Mononuclear cell (primary cell): ENCODE results near the gene MTCP1. TPM values are rescaled to one million over a fixed set of nuclear protein-coding genes. Genes with fewer than 3 reads are reported as not detected.

Source experiments
- H3K27me3 ChIP-seq: 2 replicates; pipeline ENCODE4 v1.6.0; 2011; ENCODE audit warnings: low read length, control low read depth; ENCODE audit not compliant: insufficient read depth
- H3K4me1 ChIP-seq: 2 replicates; pipeline ENCODE4 v1.5.1; 2011; ENCODE audit warnings: mild to moderate bottlenecking, low read length, control low read depth; ENCODE audit not compliant: insufficient read depth
- H3K4me3 ChIP-seq: 2 replicates; pipeline ENCODE4 v1.5.1; 2011; ENCODE audit warnings: mild to moderate bottlenecking, low read length, moderate library complexity
- H3K9me3 ChIP-seq: 2 replicates; pipeline ENCODE4 v1.5.1; 2011; ENCODE audit warnings: low read depth, mild to moderate bottlenecking, control low read depth, low read length
- total RNA-seq: library from RNA; depleted of rRNA; stranded (reverse); fragments of >200 nt; gene quantifications from one replicate; pipeline ENCODE4 v1.2.3, GENCODE V29; 2012

MTCP1 gene
- total RNA-seq: 3.9 TPM

DNA sequence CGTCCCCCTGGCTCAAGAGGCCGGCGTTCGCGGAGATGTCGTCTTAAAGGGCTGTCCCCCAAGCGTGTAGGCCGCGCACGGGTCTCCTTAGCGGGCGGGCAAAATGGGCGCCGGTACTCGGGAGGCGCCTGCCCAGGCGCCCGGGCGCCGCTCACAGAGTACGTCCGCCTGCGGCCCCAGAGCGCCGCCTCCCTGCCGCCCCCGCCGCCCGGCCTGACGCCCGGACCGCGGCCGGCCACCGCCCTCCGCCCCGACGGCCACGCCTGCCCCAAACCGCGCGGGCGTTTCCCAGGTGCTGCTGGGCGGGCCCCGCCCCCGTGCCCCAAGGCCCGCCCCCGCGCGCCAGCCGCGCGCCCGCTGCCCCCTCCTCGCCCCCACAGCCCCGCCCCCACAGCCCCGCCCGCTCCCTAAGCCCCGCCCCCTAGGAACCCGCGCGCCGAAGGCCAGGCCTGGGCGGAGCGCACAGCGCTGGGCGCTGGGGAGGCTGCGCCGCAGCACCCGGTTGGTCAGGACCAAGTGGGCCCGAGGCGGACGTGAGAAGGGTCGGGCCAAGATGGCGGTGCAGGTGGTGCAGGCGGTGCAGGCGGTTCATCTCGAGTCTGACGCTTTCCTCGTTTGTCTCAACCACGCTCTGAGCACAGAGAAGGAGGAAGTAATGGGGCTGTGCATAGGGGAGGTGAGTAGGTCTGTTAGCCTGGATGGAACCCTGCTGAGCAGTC is at the start of gene MTCP1, which contains the start of the genes BRCC3 and CMC4:
MTCP1 (minus strand) TSS at position 162 of the 719 bp plus-strand sequence. CDS start 5,126 bp downstream, outside the sequence.
BRCC3 (plus strand) TSS at position 534 of the 719 bp plus-strand sequence; CDS start at position 554, 20 bp downstream.
CMC4 (minus strand) TSS at position 162 of the 719 bp plus-strand sequence. CDS start 7,113 bp downstream, outside the sequence.
- no peaks in the 10 kb centered on the region for H3K9me3 ChIP-seq
- no peaks in the 10 kb centered on the region for H3K27me3 ChIP-seq
- H3K4me3 ChIP-seq: peak within 1 kb of the TSS; percentile 60
- H3K4me1 ChIP-seq: peaks cover 19% of the 10 kb centered on the region

GRCh38 chrX:155115174-155115819 is 44.4 kb upstream of the MTCP1 start:
- H3K4me1 ChIP-seq: no peaks in the 10 kb centered on the region
- H3K27me3 ChIP-seq: no peaks in the 10 kb centered on the region
- H3K4me3 ChIP-seq: no peak overlapping the region
- H3K9me3 ChIP-seq: no peaks in the 10 kb centered on the region

DNA sequence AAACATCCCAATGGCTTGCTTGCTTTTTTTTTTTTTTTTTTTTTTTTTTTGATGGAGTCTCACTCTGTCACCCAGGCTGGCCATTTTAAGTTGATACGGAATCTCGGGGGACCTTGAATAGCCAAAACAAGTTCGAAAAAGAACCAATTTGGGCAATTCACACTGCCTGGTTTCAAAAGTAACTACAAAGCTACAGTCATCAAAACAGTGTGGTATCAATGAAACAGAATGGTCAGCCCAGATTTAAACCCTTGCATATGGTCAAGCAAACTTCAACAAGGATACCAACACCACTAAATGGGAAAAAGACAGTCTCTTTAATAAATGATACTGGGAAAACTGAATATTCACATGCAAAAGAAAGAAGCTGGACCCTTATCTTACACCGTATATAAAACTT is 42.2 kb upstream of the MTCP1 start:
- Histone ChIP-seq H3K9me3 (no peaks in the 10 kb centered on the region), H3K4me3 (no peak overlapping the region), H3K27me3 (no peaks in the 10 kb centered on the region), H3K4me1 (no peaks in the 10 kb centered on the region)

GRCh38 chrX:155112171-155112570 is 41.2 kb upstream of the MTCP1 start:
- Histone ChIP-seq H3K9me3 (no peaks in the 10 kb centered on the region), H3K4me1 (no peaks in the 10 kb centered on the region), H3K4me3 (no peak overlapping the region), H3K27me3 (no peaks in the 10 kb centered on the region)

- H3K9me3 ChIP-seq: no peaks in the 10 kb centered on the region
- H3K4me3 ChIP-seq: no peak overlapping the region
- H3K4me1 ChIP-seq: no peaks in the 10 kb centered on the region
- no peaks in the 10 kb centered on the region for H3K27me3 ChIP-seq
Measured at GRCh38 chrX:155108427-155108826, 37.5 kb upstream of the MTCP1 start.

DNA sequence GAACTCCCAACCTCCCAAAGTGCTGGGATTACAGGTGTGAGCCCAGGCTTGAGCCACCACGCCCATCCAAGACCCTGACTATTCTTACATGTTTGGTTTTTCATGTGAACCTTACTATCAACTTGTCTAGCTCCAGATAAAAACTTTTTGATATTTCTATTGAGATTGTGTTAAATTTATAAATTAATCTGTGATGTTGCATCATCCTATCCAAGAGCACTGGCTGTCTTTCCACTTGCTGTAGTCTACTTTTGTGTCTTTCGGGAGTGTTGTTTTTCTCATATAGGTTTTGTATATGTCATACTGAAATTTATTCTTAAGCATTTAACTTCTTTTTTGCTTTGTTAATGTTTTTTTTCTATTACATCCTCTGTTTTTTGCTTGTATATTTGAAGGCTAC is 35.0 kb upstream of the MTCP1 start:
- Histone ChIP-seq H3K9me3 (no peaks in the 10 kb centered on the region), H3K4me3 (no peak overlapping the region), H3K4me1 (no peaks in the 10 kb centered on the region), H3K27me3 (no peaks in the 10 kb centered on the region)

DNA sequence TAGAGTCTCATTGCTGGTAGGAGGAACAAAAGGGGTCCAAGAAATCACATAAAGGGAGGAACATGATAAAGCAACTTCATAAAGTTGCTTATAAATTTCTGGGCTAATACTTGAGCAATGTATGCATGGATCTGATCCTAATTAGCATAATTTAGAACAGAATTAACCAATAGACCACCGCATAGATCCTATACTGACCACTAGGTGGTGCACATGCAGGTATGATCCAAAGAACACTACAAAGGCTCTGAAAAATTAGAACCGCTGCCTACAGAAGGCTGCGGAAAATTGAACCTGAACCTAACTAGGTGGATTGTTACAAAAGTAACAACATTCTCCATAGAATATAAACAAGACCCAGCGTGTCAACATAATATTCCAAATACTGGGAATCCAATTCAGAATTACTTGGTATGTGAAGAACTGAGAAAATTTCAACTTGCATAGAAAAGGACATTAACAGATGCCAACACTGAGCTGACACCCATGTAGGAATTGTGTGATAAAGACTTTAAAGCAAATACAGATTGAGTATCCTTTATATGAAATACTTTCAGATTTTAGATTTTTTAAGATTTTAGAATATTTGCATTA is 23.6 kb upstream of the MTCP1 start:
- H3K4me3 ChIP-seq: no peak overlapping the region
- no peaks in the 10 kb centered on the region for H3K9me3 ChIP-seq
- H3K4me1 ChIP-seq: no peaks in the 10 kb centered on the region
- H3K27me3 ChIP-seq: no peaks in the 10 kb centered on the region

DNA sequence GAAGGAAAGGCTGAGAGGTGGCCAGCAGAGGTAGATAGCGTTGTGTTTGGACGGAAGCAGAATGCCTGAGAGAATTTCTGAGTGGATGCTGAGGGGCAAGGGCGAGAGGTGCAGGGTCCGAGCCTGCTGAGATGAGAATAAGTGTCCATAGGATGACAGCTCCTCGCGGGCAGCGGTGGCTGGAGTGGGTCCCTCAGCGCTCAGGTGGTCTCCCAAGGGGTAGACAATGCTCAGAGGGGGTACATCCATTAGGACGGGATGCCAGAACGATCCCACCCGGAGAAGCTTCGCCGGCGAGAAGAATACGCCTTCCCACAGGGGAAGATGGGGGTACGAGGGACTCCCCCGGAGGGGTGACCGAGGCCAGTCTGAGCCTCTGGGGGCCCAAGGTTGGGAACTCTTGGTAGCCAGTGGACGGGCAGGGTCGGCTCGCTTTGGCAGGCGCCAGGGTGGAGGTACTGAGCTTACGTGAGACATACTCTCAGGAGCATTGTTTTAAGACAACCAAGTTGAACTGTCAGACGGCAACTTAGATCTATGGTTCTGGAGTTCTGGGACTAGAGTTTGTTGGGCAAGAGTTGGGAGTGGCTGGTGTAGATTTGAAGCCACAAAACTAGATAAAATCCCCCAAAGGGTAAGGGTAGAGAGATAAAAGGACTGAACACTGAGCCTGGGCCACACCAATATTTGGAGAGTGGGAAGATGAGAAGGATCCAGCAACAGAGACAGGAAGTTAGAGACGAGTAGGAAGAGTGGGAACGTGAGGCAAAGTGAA is 16.2 kb upstream of the MTCP1 start:
- H3K4me1 ChIP-seq: no peaks in the 10 kb centered on the region
- H3K4me3 ChIP-seq: no peak overlapping the region
- no peaks in the 10 kb centered on the region for H3K9me3 ChIP-seq
- no peaks in the 10 kb centered on the region for H3K27me3 ChIP-seq

- Histone ChIP-seq H3K4me3 (no peak overlapping the region), H3K9me3 (no peaks in the 10 kb centered on the region), H3K4me1 (no peaks in the 10 kb centered on the region), H3K27me3 (no peaks in the 10 kb centered on the region)
Measured at GRCh38 chrX:155086202-155086840, 15.4 kb upstream of the MTCP1 start.

GRCh38 chrX:155071694-155072280 is 851 bp upstream of the MTCP1 start:
- Histone ChIP-seq H3K4me1 (peaks cover 19% of the 10 kb centered on the region), H3K27me3 (no peaks in the 10 kb centered on the region), H3K9me3 (no peaks in the 10 kb centered on the region), H3K4me3 (peak overlapping the region; percentile 60)

DNA sequence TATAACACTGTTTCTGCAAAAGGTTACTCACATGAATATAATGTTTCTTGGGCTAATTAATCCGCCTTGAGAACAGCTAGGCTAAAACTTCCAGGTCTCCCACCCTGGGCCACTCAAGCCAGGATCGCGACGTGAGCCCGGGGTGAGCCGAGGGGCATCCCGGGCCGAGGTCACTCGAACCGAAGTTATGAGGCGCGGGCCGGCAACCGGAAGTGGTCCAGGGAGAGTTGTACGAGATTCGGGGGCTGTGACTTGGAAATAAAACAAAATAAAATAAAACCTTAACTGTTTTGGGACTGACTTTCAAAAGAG is 317 bp downstream of the MTCP1 start:
- Histone ChIP-seq H3K4me1 (peaks cover 19% of the 10 kb centered on the region), H3K9me3 (no peaks in the 10 kb centered on the region)

DNA sequence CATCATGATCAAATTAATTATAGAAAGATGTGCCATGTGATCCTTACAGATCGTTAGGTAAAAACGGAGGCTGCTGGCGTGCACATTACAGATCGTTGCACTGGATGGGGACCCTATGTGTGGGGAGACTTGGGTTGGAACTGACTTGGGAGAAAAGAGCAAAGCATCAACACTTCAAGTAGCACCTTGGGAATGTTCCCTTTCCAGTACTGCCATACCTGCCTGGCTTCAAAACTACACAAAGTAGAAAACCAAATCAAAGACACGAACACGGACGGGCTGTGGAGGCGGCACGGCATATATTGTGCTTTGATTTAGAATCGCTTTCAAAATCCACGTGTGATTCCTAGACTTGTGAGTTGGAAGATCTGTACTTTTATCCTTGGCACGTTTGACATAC is 898 bp downstream of the MTCP1 start:
- Histone ChIP-seq H3K27me3 (no peaks in the 10 kb centered on the region), H3K4me3 (peak overlapping the region; percentile 60), H3K4me1 (peaks cover 19% of the 10 kb centered on the region), H3K9me3 (no peaks in the 10 kb centered on the region)

More for the DNA sequence above, 317 bp downstream of the MTCP1 start:
- H3K27me3 ChIP-seq: no peaks in the 10 kb centered on the region
- H3K4me3 ChIP-seq: peak overlapping the region; percentile 60

DNA sequence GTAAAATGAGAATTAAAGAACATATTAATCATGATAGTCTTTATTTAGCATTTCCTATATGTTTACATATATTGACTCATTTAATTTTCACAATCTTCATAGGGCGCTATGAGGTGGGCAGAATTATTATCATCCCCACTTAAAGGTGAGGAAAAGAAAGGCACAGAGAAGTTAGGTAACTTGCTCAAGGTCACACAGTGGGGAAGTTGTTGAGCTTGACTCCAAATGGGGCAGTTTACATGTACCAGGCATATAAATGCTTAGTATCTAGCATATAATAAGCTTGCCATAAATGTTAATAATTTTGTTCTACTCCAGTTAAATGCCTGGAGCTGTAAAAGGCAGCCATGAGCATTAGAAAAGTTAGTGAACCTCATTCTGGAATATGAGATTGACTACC is 1.5 kb downstream of the MTCP1 start:
- Histone ChIP-seq H3K9me3 (no peaks in the 10 kb centered on the region), H3K27me3 (no peaks in the 10 kb centered on the region), H3K4me3 (no peak overlapping the region), H3K4me1 (peaks cover 19% of the 10 kb centered on the region)

DNA sequence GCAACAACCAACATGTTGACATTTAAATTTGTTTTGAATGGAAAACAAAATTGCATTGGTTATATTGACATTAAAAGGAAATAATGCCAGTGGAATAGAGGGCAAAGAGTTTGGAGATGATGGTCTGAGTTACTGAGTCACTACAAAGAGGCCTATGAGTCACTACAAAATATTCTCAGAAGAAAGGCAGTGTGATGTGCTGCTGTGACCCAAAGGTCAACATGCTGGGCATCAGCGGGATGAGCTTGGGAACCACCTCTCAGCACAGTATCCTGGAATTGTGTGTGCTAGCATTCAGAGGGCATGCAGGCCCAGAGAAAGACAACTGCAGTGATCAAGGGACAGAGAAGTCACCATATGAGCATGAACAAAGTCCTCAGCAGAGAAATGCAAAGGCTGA is 2.8 kb downstream of the MTCP1 start:
- Histone ChIP-seq H3K9me3 (no peaks in the 10 kb centered on the region), H3K27me3 (no peaks in the 10 kb centered on the region), H3K4me3 (no peak overlapping the region), H3K4me1 (peaks cover 19% of the 10 kb centered on the region)
